Measurements from ENCODE around the gene VTI1A.

Gene VTI1A

DNA sequence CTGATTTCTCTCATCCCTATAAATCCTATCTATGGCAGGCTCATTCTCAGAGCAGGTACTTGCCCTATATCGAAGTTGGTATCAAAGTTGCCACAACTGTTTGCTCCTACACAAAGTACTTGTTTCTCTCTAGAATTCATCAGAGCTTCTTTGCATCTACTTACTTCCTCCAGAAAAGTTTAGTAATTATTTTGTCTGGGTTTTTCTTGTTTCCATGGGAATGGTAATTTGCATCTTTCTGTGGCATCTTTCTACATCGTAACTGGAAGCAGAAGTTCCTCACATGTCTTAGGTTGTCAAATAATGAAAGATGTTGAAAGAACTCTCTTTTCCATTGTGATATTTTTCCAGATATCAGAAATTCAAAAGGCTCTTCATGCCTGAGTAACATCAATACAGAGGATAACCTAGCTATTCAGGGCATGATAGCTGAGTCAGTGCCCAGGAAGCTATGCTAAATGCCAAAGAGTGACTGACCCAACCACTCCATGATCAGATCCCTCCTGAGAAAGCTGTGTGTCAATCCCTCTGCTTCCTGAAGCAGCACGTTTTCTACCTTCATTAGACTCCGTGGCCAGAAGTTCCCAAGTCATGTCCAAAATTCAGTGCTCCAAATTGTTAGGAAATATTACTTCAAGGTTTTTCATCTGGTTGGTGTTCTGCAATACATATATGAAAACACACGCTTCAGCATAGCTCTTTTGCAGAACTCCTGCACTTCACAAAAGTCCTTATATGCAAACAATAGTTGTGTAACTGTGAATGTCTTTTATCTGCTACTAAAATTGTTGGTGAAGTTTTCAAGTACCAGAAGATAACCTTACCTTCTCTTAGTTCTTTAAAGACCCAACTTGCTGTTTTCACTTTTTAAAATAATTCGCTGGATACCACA is 216.5 kb downstream of the VTI1A start:
- Histone ChIP-seq H3K9me3 (ENCODE audit: control insufficient read depth, insufficient read depth, low read depth, low read length) (no peaks in the 10 kb centered on the region), H3K4me1 (ENCODE audit: control insufficient read depth, insufficient read depth, low read length) (peaks cover 5% of the 10 kb centered on the region; the same call in 1 of the 2 replicates), H3K4me3 (ENCODE audit: low read depth, low read length) (no peak overlapping the region), H3K36me3 (ENCODE audit: control insufficient read depth in 2 of 2, insufficient read depth in 1 of 2, low read length in 2 of 2) (peaks cover 0 to 5% of the 10 kb centered on the region in 2 experiments; a peak in 1 of 3 replicates), H3K27ac (ENCODE audit: extremely low read depth, low read depth, low read length) (no peak overlapping the region)
- CTCF ChIA-PET: interaction anchor here (0.6 to 0.9 kb wide), 2 partner anchors 8 to 58 kb away, joined by 3 read pairs; no protein-coding TSS in a partner anchor
- POLR2A ChIA-PET: no interaction called here
- TF ChIP-seq, protein P1, sequence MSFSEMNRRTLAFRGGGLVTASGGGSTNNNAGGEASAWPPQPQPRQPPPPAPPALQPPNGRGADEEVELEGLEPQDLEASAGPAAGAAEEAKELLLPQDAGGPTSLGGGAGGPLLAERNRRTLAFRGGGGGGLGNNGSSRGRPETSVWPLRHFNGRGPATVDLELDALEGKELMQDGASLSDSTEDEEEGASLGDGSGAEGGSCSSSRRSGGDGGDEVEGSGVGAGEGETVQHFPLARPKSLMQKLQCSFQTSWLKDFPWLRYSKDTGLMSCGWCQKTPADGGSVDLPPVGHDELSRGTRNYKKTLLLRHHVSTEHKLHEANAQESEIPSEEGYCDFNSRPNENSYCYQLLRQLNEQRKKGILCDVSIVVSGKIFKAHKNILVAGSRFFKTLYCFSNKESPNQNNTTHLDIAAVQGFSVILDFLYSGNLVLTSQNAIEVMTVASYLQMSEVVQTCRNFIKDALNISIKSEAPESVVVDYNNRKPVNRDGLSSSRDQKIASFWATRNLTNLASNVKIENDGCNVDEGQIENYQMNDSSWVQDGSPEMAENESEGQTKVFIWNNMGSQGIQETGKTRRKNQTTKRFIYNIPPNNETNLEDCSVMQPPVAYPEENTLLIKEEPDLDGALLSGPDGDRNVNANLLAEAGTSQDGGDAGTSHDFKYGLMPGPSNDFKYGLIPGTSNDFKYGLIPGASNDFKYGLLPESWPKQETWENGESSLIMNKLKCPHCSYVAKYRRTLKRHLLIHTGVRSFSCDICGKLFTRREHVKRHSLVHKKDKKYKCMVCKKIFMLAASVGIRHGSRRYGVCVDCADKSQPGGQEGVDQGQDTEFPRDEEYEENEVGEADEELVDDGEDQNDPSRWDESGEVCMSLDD (tag by site-specific recombination; IDR thresholded peaks at IDR 0.05): no peak
- TF ChIP-seq, protein P2, sequence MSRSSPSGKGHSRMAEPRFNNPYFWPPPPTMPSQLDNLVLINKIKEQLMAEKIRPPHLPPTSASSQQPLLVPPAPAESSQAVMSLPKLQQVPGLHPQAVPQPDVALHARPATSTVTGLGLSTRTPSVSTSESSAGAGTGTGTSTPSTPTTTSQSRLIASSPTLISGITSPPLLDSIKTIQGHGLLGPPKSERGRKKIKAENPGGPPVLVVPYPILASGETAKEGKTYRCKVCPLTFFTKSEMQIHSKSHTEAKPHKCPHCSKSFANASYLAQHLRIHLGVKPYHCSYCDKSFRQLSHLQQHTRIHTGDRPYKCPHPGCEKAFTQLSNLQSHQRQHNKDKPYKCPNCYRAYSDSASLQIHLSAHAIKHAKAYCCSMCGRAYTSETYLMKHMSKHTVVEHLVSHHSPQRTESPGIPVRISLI (tag by site-specific recombination; IDR thresholded peaks at IDR 0.05): no peak
- TF ChIP-seq GLIS1 (tag by site-specific recombination; IDR thresholded peaks at IDR 0.05) (no peak), ZNF707 (tag by site-specific recombination; IDR thresholded peaks at IDR 0.05) (no peak), ZBTB48 (tag by site-specific recombination; IDR thresholded peaks at IDR 0.05) (no peak), ZBTB44 (tag by site-specific recombination; IDR thresholded peaks at IDR 0.05) (no peak), ZNF837 (tag by site-specific recombination; IDR thresholded peaks at IDR 0.05) (no peak), ZNF18 (tag by site-specific recombination; IDR thresholded peaks at IDR 0.05) (no peak), ZNF626 (tag by site-specific recombination; IDR thresholded peaks at IDR 0.05) (no peak), ZNF501 (tag by site-specific recombination; IDR thresholded peaks at IDR 0.05) (no peak), ZNF510 (tag by site-specific recombination; IDR thresholded peaks at IDR 0.05; ENCODE audit: insufficient replicate concordance) (no peak)
- TF ChIP-seq, protein P3, sequence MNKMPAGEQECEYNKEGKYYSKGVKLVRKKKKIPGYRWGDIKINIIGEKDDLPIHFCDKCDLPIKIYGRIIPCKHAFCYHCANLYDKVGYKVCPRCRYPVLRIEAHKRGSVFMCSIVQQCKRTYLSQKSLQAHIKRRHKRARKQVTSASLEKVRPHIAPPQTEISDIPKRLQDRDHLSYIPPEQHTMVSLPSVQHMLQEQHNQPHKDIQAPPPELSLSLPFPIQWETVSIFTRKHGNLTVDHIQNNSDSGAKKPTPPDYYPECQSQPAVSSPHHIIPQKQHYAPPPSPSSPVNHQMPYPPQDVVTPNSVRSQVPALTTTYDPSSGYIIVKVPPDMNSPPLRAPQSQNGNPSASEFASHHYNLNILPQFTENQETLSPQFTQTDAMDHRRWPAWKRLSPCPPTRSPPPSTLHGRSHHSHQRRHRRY (tag by site-specific recombination; IDR thresholded peaks at IDR 0.05): no peak
- TF ChIP-seq, protein P4, sequence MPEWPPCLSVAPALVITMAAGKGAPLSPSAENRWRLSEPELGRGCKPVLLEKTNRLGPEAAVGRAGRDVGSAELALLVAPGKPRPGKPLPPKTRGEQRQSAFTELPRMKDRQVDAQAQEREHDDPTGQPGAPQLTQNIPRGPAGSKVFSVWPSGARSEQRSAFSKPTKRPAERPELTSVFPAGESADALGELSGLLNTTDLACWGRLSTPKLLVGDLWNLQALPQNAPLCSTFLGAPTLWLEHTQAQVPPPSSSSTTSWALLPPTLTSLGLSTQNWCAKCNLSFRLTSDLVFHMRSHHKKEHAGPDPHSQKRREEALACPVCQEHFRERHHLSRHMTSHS (tag by site-specific recombination; IDR thresholded peaks at IDR 0.05): no peak
- TF ChIP-seq, protein P5, sequence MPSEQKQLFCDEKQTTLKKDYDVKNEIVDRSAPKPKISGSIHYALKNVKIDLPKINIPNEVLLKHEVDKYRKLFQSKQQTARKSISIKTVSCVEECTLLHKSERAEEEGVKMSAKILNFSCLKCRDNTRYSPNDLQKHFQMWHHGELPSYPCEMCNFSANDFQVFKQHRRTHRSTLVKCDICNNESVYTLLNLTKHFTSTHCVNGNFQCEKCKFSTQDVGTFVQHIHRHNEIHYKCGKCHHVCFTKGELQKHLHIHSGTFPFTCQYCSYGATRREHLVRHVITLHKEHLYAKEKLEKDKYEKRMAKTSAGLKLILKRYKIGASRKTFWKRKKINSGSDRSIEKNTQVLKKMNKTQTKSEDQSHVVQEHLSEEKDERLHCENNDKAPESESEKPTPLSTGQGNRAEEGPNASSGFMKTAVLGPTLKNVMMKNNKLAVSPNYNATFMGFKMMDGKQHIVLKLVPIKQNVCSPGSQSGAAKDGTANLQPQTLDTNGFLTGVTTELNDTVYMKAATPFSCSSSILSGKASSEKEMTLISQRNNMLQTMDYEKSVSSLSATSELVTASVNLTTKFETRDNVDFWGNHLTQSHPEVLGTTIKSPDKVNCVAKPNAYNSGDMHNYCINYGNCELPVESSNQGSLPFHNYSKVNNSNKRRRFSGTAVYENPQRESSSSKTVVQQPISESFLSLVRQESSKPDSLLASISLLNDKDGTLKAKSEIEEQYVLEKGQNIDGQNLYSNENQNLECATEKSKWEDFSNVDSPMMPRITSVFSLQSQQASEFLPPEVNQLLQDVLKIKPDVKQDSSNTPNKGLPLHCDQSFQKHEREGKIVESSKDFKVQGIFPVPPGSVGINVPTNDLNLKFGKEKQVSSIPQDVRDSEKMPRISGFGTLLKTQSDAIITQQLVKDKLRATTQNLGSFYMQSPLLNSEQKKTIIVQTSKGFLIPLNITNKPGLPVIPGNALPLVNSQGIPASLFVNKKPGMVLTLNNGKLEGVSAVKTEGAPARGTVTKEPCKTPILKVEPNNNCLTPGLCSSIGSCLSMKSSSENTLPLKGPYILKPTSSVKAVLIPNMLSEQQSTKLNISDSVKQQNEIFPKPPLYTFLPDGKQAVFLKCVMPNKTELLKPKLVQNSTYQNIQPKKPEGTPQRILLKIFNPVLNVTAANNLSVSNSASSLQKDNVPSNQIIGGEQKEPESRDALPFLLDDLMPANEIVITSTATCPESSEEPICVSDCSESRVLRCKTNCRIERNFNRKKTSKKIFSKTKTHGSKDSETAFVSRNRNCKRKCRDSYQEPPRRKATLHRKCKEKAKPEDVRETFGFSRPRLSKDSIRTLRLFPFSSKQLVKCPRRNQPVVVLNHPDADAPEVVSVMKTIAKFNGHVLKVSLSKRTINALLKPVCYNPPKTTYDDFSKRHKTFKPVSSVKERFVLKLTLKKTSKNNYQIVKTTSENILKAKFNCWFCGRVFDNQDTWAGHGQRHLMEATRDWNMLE (tag by site-specific recombination; conservative IDR thresholded peaks at IDR 0.05; ENCODE audit: low read depth): no peak
- TF ChIP-seq, protein P6, sequence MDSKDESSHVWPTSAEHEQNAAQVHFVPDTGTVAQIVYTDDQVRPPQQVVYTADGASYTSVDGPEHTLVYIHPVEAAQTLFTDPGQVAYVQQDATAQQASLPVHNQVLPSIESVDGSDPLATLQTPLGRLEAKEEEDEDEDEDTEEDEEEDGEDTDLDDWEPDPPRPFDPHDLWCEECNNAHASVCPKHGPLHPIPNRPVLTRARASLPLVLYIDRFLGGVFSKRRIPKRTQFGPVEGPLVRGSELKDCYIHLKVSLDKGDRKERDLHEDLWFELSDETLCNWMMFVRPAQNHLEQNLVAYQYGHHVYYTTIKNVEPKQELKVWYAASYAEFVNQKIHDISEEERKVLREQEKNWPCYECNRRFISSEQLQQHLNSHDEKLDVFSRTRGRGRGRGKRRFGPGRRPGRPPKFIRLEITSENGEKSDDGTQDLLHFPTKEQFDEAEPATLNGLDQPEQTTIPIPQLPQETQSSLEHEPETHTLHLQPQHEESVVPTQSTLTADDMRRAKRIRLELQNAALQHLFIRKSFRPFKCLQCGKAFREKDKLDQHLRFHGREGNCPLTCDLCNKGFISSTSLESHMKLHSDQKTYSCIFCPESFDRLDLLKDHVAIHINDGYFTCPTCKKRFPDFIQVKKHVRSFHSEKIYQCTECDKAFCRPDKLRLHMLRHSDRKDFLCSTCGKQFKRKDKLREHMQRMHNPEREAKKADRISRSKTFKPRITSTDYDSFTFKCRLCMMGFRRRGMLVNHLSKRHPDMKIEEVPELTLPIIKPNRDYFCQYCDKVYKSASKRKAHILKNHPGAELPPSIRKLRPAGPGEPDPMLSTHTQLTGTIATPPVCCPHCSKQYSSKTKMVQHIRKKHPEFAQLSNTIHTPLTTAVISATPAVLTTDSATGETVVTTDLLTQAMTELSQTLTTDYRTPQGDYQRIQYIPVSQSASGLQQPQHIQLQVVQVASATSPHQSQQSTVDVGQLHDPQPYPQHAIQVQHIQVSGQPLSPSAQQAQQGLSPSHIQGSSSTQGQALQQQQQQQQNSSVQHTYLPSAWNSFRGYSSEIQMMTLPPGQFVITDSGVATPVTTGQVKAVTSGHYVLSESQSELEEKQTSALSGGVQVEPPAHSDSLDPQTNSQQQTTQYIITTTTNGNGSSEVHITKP (tag by site-specific recombination; IDR thresholded peaks at IDR 0.05): no peak
